GM12891 (cell line): ENCODE measurements around the gene RGS14.

Experiments
- PAX5 ChIP-seq: IDR thresholded peaks from 2 replicates; pipeline ENCODE4 v1.6.1; 2011; ENCODE audit warnings: low read length, moderate library complexity, mild to moderate bottlenecking; ENCODE audit not compliant: insufficient read depth, severe bottlenecking
- POLR2A ChIP-seq: IDR thresholded peaks from 2 replicates; pipeline ENCODE4 v1.6.1; 2011; ENCODE audit warnings: low read depth, low read length, control low read depth
- POLR2AphosphoS5 ChIP-seq: IDR thresholded peaks from 2 replicates; pipeline ENCODE4 v1.6.1; 2011; ENCODE audit warnings: low read depth, low read length, control low read depth
- SPI1 ChIP-seq: IDR thresholded peaks from 2 replicates; pipeline ENCODE4 v1.6.1; 2011; ENCODE audit warnings: low read depth, low read length, control low read depth
- TAF1 ChIP-seq: IDR thresholded peaks from 2 replicates; pipeline ENCODE4 v1.6.1; 2011; ENCODE audit warnings: low read depth, low read length, control low read depth

DNA sequence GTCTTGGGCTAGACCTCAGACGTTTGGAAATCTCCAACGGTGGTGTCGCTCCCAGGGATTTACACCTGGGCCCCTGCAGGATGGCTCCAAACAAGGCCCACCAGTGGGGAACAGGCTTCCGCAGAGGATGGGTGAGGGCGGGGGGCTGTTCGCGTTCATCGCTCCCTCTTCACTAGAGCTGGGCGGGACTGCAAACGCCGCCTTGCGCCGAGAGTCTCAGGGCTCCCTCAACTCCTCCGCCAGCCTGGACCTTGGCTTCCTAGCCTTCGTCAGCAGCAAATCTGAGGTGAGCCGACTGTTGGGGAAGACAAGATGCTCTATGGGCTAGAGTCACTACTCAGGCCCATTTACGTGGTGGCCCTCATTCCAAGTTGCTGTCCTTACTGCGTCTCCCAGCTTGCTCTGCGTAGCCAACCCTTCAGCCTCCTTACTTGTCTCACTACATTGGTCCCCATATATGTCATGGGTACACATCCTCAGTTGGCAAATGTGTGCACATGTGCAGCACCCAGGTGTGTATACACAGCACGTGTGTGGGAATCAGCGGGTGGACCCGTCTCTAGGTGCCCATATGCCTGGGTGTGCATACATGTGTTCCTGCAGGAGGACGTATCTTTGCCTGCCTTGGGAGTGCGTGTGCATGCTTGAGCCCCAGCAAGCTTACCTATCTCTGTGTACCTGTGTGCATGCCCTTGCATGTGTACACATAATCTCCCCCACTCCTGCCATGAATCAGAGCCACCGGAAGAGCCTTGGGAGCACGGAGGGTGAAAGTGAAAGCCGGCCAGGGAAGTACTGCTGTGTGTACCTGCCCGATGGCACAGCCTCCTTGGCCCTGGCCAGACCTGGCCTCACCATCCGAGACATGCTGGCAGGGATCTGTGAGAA lies 10.5 kb downstream of the RGS14 start:
- TF ChIP-seq PAX5 (no peak), POLR2AphosphoS5 (no peak), POLR2A (no peak), SPI1 (no peak), TAF1 (no peak)
